Esophagus squamous epithelium (tissue), 4 donors: ENCODE measurements around the gene DHX8.

Source experiments
- CTCF ChIP-seq, 6 experiments: fragments of 450-650 bp in 4 of 6; fragments of 200-600 bp in 2 of 6; sonication (generic) in 2 of 6; IDR thresholded peaks; one replicate each; pipeline ENCODE4 v1.5.1; 2016 to 2019; ENCODE audit warnings: antibody characterized with exemption in 6 of 6, mild to moderate bottlenecking in 4 of 6, moderate library complexity in 4 of 6
- POLR2A ChIP-seq, 4 donors: fragments of 450-650 bp; IDR thresholded peaks; one replicate each; pipeline ENCODE4 v1.6.1; 2017; ENCODE audit warnings: antibody characterized with exemption in 4 of 4, mild to moderate bottlenecking in 4 of 4, moderate library complexity in 3 of 4

GRCh38 chr17:43533699-43534098 is 49.9 kb downstream of the DHX8 start:
- TF ChIP-seq CTCF (IDR thresholded peaks at IDR 0.05), result no peak
- TF ChIP-seq POLR2A (IDR thresholded peaks at IDR 0.05), result no peak
